HG02798 (cell line): Measurements from ENCODE around the gene UBL4A.

Experiments used
- ATAC-seq: cut with Tn5 transposase; IDR thresholded peaks from one replicate; pipeline ENCODE4 v1.9.1; 2021; ENCODE audit warnings: mild to moderate bottlenecking; ENCODE audit not compliant: unreplicated experiment, poor library complexity

Gene UBL4A

DNA sequence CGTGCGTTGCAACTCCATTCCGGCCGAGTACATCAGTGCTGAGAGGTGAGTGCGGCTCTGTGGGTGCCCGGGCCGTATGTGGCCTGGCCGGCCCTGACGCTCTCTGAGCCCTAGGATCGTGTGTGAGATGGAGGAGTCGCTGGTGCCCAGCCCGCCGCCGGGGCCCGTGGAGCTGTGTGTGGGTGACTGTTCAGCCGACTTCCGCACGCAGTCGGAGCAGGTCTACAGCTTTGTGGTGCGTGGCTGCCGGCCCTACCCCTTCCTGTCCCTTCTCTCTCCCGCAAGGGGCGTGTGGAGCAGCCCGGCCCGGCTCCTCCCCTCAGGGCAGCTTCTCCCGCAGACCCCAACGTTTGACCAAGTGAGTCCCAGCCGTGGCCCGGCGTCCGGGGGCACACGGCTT, 20.4 kb downstream of the UBL4A start:
- no peak for ATAC-seq

DNA sequence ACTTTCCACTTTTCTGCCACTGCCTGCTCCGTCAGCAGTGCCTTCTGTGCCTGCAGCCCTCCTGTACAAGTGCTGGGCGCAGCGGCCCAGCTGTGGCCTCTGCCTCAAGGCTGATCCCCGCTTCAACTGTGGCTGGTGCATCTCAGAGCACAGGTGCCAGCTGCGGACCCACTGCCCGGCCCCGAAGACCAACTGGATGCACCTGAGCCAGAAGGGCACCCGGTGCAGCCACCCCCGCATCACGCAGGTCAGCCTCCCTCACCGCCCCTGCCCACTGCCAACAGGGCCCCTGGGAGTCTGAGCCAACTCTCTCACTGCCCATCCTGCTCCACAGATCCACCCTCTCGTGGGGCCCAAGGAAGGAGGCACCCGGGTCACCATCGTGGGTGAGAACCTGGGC, 20.8 kb downstream of the UBL4A start:
- no peak for ATAC-seq

DNA sequence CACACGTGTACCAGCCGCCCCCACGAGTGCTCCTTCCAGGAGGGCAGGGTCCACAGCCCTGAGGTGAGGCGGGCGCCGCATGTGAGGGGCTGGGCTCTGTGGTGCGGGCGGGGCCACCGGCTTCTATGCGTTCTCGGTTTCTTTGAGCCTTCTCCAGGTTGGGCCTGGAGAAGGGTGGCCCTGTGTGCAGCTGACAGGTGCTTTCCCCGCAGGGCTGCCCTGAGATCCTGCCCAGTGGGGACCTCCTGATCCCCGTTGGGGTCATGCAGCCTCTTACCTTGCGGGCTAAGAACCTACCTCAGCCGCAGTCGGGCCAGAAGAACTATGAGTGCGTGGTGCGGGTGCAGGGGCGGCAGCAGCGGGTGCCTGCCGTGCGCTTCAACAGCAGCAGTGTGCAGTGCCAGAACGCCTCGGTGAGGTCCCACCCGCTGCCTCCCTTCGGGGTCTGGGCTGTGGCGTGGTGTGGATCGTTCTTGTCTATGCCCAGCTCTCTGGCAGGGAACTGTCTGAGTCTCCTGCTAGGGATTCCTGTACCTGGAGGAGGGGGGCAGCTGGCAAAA, 21.5 kb downstream of the UBL4A start:
- ATAC-seq = no peak

DNA sequence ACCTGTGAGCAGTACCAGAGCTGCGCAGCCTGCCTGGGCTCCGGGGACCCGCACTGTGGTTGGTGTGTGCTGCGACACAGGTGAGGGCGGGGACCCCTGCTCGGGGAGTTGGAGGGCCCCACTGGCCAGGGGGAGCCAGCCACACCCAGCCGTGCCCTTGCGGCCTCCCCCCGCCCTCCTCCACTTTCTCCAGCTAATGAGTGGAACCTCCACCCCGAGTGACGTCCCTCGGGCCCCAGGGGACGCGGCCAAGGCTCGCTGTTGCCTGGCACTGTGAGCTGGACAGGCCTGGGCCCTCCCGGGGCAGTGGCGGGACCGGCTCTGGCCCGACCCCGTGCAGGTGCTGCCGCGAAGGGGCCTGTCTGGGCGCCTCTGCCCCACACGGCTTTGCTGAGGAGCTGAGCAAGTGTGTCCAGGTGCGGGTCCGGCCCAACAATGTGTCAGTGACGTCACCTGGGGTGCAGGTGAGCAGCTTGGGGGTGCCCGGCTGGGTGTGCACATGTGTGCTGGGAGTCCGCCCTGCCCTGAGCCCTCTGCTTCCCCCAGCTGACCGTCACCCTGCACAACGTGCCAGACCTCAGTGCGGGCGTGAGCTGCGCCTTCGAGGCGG, 22.7 kb downstream of the UBL4A start:
- ATAC-seq = no peak

DNA sequence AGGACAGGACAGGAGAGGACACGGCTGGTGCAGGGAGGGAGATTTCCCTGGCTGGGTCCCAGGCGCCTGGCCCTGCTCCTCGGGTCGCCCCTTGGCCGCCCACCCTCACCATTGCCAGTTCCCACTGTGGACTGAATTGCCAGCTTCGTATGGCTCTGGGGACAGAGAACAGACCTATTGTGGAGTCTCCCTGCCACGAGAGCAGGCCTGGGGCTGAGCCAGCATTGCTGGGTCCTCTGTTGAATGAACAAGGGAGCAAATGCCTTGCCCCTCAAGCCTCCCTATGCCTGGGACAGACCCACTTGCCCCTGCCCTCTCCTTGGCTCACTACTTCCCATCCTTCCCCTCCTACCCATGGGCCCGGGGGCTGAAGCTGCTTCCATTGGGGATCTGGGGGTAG, 24.0 kb downstream of the UBL4A start:
- ATAC-seq = no peak

DNA sequence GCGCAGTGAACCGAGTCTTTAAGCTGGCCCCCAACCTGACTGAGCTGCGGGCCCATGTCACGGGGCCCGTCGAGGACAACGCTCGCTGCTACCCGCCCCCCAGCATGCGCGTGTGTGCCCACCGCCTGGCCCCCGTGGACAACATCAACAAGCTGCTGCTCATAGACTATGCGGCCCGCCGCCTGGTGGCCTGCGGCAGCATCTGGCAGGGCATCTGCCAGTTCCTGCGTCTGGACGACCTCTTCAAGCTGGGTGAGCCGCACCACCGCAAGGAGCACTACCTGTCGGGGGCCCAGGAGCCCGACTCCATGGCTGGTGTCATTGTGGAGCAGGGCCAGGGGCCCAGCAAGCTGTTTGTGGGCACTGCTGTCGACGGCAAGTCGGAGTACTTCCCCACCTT, 26.1 kb downstream of the UBL4A start:
- ATAC-seq = no peak

DNA sequence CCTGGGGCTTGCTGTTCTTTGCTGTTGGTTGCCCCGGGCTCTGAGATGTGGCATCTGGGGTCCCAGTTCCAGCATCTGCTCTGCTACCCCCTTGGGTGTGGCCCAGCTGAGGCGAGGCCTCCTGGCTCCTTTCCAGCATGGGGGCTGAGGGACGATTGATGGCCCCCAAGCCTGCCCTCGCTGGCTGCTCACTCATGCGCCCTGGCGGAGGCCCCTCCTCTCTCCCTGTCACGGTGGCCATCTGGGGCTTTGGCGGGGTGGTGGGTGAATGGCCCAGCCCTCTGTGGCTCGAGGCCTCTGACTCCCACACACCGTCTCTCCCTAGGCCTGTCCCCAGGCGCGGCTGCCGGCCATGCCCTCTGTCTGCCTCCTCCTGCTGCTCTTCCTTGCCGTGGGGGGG, 26.6 kb downstream of the UBL4A start:
- ATAC-seq = no peak

DNA sequence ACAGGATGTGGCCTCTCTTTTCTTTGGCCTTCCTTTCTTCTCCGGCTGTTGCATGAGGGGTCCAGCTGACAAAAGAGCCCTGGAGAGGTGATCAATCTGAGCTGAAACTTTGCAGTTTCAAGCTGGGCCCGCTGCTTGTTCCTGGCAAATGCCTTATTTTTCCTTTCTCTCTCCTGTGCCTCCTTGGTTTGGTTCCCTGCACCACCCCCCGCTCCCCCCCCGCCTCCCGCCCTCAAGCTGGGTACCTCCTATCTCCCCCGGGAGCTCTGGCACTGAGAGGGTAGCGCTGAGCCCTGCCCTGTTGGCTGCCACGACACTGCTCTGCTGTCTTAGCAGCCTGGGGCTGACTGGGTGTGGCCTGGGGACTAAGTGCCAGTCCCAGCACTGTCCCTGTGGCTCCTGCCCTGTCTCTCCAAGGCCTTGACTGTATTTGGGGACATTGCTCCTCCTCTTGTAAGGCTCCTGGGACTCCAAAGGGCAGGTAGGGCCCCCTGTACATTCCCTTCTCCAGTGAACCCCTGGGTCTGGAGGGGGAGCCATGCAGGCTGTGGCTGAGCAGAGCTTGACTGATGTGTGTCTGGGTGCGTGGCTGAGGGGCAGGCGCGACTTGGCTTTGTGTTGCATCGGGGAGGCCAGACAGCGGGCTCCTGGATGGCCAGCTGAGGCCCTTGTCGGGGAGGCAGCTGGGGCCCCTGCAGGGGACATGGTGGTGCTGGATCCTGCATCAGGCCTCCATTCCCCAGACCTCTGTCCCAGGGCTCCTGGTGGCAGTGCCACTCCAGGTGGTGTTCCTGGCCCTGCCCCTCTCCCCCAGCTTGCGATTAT, 27.2 kb downstream of the UBL4A start:
- ATAC-seq = no peak

DNA sequence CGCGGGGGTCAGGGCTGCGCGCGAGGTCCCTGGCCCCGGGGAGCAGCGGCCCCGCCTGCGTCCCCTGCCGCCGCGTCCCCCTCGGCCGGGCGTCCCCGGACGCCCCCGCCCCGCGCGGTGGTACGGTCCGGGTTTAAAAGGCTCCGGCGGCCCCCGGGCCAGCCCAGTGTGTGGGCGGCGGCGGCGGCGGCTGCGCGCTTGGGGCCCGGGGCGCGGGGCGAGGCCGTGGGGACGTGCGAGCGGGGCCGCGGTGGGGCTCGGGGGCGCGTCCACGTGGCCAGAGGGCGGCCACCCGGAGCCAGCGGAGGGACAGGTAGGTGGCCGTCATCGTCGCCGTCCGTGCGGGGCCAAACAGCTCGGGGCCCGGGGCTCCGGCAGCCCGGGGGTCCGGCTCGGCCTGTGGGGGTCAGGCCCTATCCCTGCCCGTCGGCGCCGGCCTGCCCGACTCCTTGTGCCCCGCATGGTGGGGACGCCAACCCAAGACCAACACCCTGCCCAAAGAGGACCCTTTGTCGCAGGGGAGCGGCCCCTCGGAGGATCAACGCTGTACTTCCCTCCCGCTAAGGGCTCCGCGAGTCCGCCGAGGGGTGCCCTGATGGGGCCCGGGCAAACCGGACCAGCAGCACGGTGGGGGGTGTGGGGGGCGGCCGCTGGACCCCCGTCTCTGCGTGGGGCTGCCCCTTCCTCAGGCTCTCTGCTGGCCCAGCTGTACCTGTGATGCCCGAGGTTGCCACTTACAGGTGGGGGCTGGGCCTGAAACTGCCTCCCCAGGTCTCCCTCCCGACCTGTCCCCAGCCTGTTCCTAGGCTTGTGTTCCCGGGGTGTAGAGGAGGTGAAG, 28.1 kb downstream of the UBL4A start, which contains the start of gene PLXNA3:
TSS of gene PLXNA3 (plus strand) at position 166 of the 838 bp plus-strand sequence. CDS start 1,903 bp downstream, outside the sequence.
- ATAC-seq = peak; percentile 69

DNA sequence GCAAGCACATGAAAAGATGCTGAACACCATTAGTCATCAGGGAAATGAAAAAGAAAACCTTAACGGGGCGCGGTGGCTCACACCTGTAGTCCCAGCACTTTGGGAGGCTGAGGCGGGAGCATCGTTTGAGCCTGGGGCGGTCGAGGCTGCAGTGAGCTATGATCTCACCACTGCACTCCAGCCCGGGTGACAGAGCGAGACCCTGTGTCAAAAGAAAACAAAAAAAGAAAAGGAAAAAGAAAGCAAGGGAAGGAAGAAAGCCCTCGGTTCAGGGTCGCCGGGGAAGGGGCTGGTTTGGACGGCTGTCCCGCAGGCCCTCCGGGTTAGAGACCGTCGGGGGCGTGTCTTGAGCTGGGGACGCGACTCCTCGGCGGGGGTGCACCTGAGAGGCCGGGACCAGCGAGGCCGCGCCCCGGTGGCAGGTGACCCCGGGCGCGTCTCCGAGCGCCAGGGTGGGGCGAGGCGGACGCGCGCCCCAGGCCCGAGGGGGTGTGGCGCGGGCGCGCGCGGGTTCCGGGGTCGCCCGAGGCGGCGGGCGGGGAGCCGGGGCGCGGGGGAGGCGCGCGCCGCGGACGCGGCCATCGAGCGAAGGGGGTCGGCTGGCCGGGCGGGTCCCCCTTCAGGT, 28.8 kb downstream of the UBL4A start:
- peak; percentile 74 for ATAC-seq

DNA sequence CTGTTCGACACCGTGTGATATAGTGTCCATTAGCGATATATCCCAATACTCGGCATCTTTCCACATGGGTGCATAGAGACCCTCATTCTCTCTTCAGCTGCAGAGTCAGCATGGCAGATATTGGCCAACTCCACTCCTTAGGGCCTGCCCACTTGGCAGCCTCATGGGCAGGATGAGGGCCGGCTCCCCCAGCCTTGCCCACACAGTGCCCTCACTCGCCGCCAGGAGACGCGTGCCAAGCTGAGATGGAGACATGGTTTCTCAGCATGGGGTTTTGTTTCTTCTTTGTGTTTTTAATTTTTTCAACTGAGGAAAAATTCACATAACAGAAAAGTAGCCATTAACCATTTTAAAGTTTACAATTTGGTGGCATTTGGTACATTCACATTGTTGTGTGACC, 33.6 kb downstream of the UBL4A start:
- ATAC-seq = no peak

DNA sequence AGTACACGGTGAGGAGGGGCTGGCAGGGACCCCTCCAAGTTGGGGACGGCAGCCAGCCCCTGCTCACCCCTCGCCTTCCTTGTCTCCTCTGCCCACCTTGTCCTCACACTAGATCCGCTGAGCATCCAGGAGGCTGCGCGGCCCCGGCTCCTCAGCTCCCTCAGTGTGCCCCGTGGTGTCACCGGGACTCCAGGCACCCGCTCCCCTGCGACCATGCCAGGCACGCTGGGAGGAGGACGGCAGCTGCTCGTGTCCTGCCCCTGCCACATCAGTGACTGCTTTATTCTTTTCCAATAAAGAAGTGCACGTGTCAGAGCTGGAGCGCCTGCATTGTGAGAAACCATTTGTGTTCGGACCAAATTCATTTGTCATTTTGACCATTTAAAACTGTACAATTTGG, 36.1 kb downstream of the UBL4A start:
- ATAC-seq = no peak

DNA sequence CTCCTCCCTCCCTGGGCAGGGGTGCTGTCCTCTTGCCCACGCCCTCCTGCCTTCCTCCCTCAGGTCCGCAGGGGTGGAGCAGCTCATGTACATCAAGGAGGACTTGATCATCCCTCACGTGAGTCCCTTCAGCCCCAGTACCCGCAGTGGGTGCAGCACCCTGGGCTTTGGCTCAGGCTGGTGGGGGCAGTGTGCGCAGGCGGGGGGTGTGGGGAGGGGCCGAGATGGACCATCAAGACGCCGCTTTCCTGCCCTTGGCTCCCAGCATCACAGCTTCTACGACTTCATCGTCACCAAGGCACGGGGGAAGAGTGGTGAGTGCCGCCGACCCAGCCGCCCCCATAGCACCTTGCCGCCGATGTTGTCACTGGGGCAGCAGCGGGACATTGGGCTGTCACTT, 36.8 kb downstream of the UBL4A start:
- ATAC-seq = no peak

DNA sequence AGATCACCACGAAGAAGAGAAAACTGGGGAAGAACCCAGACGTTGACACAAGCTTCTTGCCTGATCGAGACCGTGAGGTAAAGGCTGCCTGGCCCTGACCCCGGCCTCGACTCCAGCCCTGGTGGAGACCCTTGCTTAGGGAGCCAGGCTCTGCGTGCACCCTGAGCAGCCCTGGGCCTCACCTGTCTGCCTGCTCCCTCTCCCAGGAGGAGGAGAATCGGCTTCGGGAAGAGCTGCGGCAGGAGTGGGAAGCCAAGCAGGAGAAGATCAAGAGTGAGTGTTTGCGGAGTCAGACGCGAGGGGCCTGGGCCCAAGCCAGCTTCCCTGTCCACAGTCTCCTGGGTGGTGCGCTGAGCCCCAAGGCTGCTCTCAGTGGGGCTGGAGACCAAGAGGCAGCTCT, 37.9 kb downstream of the UBL4A start:
- no peak for ATAC-seq

DNA sequence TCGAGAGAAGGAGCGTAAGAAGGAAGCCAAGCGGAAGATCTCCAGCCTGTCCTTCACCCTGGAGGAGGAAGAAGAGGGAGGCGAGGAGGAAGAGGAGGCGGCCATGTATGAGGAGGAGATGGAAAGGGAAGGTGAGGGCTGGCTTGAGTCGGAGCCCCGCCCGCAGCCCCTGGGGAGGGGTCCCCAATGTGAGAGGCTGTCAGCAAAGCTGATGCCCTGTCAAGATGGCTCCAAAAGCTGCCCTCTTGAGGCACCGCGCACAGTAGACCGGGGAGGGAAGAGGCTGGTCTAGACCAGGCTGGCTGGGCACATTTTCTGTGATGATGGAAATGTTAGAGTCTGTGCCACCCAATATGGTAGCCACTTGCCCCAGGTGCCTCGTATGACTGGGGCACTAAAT, 40.0 kb downstream of the UBL4A start:
- no peak for ATAC-seq

DNA sequence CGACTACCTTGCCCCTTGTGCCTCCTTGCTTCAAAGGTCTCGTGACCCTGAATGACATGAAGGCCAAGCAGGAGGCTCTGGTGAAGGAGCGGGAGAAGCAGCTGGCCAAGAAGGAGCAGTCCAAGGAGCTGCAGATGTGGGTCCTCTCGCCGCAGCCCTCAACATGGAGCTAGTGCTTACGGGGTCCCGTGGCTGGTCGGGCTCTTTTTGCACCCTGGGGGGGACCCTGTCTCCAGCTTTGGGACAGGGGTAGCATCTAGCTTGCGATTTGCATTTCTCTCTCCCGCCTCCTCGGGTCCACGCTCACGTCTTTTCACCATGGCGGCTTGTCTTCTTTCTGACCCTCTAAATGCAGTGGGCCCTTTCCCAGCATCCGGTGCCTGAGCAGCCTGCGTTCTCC, 40.6 kb downstream of the UBL4A start:
- no peak for ATAC-seq

DNA sequence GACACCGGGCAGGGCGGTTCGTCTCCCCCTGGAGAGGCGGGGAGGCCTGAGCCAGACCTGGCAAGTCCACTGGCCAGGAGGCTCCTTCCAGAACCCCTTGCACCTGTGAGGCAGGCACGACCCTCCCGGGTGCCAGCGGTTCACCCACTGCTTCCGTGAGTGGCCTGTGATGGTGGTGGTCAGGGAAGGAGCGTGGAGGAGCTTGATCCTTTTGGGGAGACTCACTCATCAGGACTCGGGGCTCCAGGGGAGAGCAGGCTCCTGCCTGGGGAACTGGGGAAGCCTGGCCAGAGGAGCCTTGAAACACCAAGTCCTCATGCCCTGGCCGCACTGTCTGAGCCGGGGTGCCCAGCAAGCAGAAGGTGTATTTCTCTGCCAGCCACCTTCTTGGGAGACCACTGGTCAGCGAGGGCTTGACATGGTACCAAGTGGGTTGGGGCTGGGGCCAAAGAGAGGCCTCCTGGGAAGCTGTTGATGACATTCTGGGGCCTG, 41.6 kb downstream of the UBL4A start:
- ATAC-seq = no peak

DNA sequence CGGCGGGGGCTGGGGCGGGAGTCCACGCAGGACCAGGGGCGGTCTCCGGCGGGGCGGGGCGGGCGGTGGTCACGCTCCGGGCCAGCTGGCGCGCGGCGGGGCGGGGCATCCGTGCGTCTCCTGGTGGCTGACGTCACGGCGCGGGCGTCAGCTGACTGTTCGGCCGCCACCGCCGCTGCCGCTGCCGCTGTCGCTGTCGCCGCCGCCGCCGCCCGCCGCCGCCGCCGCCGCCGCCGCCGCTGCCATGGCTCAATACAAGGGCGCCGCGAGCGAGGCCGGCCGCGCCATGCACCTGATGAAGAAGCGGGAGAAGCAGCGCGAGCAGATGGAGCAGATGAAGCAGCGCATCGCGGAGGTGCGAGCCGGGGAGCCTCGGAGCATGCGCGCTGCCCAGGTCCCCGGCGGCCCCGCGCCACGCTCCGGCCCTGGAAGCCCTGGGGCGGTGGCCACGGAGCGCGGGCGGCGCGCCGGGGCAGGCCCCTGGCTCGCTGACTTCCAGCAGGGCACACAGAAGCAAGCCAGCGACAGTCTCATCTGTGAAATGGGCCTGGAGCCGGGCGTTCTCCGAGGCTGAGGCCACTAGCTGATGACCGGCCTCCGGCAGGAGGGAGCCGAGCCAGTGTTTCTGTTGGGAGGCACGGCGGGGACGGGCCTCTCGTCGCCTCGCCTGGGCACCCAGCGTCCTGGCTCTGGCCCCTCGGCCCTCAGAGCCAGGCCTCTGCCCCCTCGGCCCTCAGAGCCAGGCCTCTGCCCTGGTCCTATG, 42.2 kb downstream of the UBL4A start, which contains the start of gene FAM50A:
TSS of gene FAM50A (plus strand) at position 150 of the 763 bp plus-strand sequence. CDS start at position 245, 95 bp downstream.
- peak; percentile 91 for ATAC-seq

DNA sequence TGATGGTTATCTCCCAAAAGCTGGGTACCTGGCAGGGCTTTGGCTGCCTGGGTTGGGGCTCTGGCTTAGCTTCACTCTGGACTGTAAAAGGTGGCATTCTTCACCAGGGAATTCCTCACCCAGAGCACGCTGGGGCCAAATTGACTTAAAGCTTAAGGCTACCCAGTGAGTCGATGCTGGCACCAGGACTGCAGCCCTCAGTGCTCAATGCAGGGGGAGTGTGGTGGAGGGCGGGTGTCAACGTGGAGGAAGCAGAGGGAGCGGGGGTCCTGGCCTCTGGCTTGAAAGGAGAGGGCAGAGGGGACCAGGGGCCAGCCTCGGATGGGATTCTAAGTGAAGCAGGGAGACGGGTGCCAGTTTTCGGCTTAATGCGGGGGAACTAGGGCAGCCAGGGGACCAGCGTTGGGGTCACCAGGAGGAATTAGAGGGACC, 42.9 kb downstream of the UBL4A start:
- no peak for ATAC-seq
